GM21526 (cell line): Measurements from ENCODE around the gene ZNRF3.
"Not testable (repeated sequence)": the region's sequence is repeated elsewhere in the genome, so short reads cannot be mapped to it uniquely, and the experiment has no call there.

ENCODE experiments used
- ATAC-seq: cut with Tn5 transposase; IDR thresholded peaks from one replicate; pipeline ENCODE4 v1.9.1; 2021; ENCODE audit warnings: moderate library complexity; ENCODE audit not compliant: unreplicated experiment, low FRiP score

Gene ZNRF3

GRCh38 chr22:29078869-29079207 is 195.5 kb downstream of the ZNRF3 start:
- ATAC-seq = no peak

GRCh38 chr22:29079218-29079901 is 196.0 kb downstream of the ZNRF3 start:
- no peak for ATAC-seq

- no peak for ATAC-seq
Measured at GRCh38 chr22:29080106-29080975, 197.0 kb downstream of the ZNRF3 start.

GRCh38 chr22:29081517-29082236 is 198.3 kb downstream of the ZNRF3 start:
- ATAC-seq = no peak

- no peak for ATAC-seq
Measured at GRCh38 chr22:29082826-29083545, 199.6 kb downstream of the ZNRF3 start.

- ATAC-seq = not testable (repeated sequence)
Measured at GRCh38 chr22:29083576-29083932, 200.2 kb downstream of the ZNRF3 start.

- ATAC-seq = no peak
Measured at GRCh38 chr22:29083933-29084591, 200.7 kb downstream of the ZNRF3 start.

GRCh38 chr22:29087012-29087411 is 203.6 kb downstream of the ZNRF3 start:
- ATAC-seq = no peak

- no peak for ATAC-seq
Measured at GRCh38 chr22:29088809-29089208, 205.4 kb downstream of the ZNRF3 start.

- ATAC-seq = no peak
Measured at GRCh38 chr22:29089507-29089906, 206.1 kb downstream of the ZNRF3 start.

GRCh38 chr22:29090039-29090438 is 206.7 kb downstream of the ZNRF3 start:
- no peak for ATAC-seq

- ATAC-seq = no peak
Measured at GRCh38 chr22:29092243-29092642, 208.9 kb downstream of the ZNRF3 start.

- ATAC-seq = no peak
Measured at GRCh38 chr22:29093030-29093429, 209.7 kb downstream of the ZNRF3 start.

- no peak for ATAC-seq
Measured at GRCh38 chr22:29093501-29094300, 210.3 kb downstream of the ZNRF3 start.

GRCh38 chr22:29095459-29095858 is 212.1 kb downstream of the ZNRF3 start:
- no peak for ATAC-seq

- ATAC-seq = no peak
Measured at GRCh38 chr22:29096736-29097669, 213.6 kb downstream of the ZNRF3 start.

GRCh38 chr22:29098296-29098695 is 214.9 kb downstream of the ZNRF3 start:
- no peak for ATAC-seq

GRCh38 chr22:29102300-29102699 is 218.9 kb downstream of the ZNRF3 start:
- ATAC-seq = no peak
